SHP77 (cell line): ENCODE measurements around the gene JAKMIP1.

ENCODE experiments used
- DNase-seq, 2 experiments: peaks; one replicate each; lab custom pipeline; 2025; lab: John Stamatoyannopoulos, UW

The JAKMIP1 gene

DNA sequence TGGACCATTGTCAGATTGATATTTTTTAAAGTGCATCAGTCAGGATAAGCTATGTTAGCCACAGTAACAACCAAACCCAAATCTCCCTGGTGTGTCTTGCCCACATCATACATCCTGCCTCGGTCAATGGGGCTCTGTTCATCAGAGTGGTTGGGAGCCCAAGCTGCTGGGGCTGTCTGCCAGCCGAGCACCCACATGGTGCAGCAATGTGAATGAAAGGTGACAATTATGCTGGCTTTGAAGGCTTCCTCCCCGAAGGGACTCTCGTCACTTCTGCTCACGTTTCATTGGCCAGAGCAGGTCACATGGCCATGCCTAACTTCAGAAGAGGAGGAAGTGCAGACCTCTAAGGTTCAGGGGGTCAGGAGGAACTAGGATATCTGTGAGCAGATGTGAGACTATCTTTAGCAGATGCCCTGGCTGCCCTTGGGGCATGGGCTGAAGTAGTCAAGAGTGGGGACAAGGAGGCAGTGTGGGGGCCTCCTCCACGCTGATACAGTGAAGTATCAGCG lies 1.3 kb upstream of the JAKMIP1 start:
- peak; percentile 11 to 48 for DNase-seq

DNA sequence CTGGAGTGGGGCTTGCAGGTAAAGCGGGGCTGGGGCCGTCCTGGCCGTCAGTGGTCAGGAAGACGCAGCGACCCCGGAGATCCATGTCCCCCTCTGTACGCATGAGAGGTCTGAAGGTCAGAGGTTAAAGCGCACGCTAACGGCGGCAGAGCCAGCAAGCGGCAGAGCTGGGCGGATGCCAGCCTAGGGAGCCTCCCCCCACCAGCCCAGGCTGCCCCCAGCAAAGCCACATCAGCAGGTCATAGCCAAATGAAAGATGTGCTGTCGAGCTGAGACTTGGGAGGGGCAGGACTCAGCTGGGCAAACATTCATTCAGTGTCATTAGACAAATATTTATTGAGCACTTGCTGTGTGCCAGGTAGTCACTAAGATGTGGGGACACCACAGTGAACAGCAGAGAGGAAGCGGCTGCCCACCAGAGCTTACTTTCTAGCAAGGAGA lies 593 bp upstream of the JAKMIP1 start:
- peak; percentile 25 to 62 for DNase-seq

DNA sequence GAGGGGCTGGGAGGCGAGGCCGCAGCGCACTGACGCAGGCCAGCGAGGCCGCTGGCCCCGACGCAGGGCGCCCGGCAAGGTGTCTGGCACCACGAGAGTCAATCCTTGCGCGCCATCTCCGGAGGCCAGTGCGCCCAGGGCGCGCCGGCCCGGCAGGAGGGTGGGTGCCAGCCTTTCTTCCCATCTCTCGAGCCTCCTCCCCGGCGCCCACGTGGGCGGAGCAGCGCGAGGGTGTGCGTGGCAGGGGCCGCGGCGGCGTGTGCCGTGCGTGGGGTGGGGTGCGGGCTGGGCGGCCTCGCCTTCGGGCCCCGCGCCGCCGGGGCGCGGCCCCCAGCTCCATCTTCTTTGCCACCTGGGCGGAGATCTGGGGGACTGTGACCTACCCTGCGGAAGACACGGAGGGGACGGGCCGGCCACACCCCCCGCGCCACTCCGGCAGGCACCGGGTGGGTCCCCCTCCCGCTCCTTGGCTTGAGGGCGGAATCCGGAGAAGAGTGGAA lies 877 bp downstream of the JAKMIP1 start:
- no peak for DNase-seq

DNA sequence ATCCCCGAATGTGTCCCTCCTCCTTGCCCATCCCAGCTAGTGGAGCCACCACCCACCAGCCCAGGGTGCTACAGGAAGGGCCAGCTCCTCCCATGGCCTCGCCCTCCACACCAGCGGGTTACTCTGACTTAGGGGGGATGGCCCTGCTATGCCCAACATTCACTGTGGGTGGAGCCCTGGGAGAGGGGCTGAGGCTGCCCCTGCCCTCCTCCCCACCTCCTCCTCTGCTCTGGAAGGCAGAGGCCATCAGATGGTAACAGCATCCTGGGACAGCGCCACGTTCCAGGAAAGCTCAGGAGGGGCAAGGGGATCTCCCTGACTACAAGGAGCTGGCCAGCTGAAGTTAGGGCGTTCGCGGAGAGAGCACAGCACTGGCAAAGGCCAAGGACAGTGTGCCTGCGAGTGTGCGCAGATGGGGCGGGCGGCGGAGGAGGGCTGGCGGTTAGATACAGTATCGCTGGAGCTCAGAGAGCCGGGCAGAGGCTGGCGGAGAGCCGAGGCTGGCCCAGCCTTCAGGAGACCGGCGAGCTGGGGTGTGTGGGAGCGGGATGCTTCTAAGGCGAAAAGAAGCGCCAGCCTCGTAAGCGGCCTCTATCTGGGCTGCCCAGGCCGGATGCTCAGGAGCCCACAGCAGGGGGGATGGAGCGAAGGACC lies 1.5 kb downstream of the JAKMIP1 start:
- DNase-seq: no peak

DNA sequence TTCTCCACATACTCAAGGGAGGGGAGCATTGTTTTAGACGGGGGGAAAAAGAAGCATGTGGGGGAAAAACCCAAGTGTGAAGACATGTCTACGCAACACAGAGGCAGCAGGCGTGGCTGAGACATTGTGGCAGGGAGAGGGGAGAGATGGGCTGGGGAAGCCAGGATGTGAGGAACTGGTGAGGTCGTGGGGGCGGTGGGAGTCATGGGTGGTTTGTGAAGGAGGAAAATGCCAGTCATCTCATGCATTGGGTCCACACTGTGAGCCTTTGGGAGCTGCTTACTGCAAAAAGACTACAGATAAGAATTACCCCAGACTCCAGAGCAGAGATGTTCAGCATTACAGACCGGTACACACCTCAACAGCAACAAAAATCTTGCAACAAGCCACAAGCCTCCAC lies 2.1 kb downstream of the JAKMIP1 start:
- DNase-seq: no peak

DNA sequence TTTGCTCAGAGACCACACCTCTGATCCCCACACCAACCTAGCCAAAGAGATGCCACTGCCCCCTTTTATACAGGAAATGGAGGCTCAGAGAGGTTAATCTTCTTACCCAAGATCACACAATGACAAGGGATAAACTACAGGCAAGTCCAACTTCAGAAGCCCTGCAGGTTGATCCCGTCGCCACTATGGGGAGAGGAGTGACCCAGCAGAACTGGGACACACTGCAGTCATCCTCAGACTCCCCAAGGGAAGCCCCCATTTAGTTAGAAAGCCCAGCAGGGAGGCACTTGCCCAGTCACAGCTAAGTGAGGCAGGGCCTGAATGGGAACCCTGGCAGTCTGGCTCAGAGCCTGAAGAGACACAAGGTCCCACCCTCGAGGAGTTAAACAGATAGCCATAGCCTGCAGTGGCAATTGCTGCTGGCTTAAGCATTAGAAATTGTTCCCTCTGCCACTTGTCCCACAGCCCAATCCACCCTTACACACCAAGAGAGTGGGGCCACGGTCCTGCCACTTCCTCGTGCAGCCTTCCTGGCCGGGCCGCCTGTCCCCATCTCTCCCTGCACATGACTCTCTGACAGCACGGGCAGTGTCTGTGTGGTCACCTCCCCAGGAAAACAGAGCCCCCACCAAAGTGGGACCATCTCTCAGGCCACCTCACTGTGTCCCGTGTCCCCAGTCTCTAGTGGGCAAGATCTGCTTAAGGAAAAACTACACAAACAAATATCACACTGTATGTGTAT lies 2.7 kb downstream of the JAKMIP1 start:
- no peak for DNase-seq

DNA sequence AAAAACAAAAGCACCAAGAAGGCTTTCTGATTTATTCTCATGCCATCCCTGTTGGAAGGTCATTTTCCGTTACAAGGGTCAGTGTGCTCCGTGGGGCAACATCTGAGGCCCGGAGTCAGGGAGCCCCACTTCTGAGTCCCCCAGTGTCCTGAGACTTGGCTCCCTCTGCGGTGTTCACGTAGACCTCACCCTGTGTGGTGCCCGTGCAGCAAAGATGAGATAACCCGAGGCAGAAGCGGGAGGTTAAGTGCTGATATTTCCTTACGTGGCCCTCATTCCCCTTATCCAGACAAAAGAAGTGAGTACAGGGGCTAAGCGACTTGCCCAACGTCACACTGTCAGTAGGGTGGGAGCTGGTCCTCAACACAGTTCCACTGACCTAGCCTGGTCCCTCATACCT lies 3.5 kb downstream of the JAKMIP1 start:
- DNase-seq: no peak

DNA sequence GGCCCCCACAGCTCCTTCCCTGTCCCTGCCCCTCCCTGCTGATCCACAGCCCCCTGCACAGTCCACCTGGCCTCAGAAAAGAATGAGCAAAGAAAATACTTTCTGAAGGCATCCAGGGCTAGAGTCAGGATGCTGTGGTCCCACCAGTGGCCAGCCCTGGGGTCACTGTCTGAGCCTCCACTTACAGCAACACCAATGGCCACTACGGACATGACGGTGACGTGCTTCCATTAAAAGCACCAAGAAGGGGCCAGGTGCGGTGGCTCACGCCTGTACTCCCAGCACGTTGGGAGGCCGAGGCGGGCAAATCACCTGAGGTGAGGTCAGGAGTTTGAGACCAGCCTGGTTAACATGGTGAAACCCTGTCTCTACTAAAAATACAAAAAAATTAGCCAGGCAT lies 4.0 kb downstream of the JAKMIP1 start:
- DNase-seq: no peak

DNA sequence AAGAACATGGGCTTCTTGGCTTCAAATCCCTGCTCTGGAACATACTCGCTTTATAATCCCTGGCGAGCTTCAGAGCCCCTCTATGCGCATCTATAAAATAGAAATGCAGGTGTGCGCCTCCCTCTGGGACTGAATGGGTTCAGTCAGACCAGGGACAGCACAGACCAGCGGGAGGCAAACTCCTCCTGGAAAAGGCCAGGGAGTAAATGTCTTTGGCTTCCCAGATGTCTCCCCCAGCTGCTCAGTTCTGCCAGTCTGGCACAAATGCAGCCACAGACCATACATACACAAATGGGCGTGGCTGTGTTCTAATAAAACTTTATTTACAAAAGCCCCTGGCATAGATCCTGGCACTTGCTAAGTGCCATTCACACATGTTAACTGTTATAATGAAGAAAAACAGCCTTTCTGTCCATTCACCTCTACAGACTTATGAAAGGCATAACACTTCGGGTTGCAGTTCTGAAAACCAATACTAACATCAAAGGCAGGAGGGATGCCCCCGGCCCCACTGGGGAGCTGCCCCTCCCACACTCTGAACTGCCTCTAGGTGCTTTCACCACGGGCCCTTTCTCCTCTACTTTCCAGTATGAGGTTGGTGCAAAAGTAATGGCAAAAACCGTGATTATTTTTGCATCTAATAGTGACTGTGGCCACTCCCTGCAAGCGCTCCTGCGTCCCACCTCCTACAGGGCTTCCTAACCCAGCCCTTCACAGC lies 4.6 kb downstream of the JAKMIP1 start:
- no peak for DNase-seq

DNA sequence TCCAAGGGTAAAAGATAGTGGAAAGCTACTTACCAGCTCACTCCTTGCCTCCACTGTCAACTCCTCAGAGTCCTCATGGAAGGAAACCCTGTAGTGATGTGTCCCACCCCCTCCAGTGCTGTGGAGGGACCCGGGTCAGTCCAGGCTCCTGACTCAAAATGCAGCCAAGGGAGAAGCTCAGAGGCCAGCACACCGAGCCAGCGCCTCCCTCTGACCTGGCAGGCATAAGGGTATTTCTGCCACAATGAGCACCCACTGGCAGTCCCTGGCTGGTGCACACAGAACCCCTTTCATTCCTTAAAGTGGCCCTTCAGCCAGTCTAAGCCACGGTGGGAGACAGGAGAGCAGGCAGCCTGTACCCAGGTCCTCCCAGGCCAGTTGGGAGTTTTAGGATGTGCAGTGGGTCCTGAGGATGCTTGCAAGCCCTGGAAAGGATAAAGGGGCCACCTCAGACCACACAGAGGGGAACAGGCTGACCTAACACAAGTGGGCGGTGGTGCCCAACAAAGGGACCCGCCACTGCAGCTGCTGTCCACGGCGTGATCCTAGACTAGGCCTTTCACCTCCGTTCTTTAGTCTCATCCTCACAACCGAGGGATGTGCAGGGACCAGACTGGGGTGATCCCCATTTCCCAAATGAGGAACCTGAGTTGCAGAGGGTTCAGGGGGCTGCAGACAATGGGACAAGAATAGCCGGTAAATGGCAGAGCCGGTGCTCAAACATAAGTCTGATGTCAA lies 5.7 kb downstream of the JAKMIP1 start:
- DNase-seq: no peak

DNA sequence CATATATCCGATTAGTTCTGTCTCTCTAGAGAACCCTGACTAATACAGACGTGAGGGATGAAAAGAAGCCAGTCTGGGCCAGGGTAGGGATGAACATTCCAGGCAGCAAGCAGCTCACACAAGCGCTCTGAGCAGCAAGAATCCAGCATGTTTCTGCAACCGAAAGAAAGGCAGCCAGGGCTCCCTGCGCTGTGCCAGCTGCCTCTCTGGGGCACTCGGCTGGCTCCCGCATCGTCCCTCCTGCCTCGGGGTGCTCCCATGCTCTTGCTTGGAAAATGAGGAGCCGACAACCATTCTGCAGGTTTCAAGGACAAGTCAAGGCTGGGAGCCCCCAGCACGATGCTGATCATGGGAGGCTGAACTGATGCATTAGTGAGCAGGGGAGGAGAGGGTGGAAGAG lies 7.0 kb downstream of the JAKMIP1 start:
- DNase-seq: no peak

DNA sequence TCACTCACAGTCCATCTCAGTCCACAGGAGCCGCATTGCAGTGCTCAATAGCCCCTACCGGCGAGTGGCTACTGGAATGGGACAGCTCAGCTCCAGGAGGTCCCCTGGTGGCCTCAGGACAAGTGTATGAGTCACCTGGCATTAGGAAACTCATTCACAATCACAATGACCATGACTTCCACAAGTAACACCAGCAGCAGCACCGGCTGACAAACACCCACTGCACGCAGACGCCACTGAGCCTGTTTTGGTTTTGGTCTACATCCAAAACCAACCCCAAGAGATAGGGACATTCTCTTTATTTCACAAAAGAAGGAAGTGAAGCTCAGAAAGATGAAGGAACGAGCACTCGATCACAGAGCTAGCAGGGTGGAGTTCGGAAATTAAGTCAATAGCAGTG lies 8.1 kb downstream of the JAKMIP1 start:
- DNase-seq: no peak

DNA sequence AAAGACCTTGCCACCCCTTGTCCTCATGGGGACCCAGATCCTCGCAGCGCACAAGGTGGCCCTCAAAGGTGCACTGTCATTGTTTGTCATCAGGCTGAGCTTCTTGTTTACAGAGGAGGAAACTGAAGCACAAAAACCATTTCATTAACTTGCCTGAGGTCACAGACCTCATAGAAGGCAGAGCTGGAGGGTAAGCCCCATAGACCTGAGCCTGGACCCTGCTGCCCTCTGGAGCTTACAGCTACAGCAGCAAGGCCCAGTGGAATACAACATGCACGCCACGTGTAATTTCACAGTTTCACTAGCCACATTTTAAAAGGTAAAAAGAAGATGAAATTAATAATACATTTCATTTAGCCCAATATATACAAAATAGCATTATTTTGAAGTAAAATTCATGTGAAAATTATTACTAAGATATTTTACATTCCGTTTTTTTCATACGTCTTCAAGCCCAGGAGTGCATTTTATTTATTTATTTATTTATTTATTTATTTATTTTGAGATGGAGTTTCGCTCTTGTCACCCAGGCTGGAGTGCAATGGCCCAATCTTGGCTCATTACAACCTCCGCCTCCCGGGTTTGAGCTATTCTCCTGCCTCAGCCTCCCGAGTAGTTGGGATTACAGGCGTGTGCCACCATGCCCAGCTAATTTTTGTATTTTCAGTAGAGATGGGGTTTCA lies 8.8 kb downstream of the JAKMIP1 start:
- DNase-seq: no peak

DNA sequence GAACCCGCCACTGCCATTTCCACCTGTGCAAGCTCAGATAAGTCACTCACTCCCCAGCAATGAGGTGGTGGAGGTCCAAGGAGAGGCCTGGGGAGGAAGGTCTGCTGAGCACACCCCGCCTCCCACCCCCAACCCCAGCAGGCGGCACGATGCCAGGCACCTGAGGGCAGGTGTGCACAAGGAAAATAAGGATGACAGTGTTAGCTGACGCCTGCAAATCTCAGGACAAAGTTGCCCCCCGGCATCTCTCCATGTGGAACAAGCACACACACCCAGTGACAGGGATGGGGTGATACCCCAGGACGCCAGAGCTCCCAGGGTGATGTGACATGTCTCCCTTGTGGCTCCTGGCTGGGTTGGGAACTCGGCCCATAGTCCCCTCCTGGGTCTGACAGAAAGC lies 9.9 kb downstream of the JAKMIP1 start:
- no peak for DNase-seq

DNA sequence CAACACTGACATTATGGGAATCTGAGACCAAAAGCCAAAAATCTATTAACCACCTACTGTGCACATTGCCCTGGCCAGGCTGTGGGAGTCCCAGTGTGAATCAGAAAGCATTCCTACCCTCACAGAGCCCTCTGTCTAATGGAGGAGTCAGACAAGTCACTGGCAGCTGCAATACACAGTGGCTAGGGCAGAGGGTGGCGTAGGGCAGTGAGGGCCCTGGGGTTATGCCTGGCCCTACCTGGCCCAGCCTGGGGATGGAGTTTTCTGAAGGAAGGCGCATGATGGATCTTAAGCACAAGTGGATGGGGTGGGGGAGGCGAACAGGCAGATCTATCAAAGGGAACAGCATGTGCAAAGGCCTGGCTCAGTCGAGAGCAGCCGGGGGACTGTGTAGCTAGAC lies 10.8 kb downstream of the JAKMIP1 start:
- DNase-seq: no peak

DNA sequence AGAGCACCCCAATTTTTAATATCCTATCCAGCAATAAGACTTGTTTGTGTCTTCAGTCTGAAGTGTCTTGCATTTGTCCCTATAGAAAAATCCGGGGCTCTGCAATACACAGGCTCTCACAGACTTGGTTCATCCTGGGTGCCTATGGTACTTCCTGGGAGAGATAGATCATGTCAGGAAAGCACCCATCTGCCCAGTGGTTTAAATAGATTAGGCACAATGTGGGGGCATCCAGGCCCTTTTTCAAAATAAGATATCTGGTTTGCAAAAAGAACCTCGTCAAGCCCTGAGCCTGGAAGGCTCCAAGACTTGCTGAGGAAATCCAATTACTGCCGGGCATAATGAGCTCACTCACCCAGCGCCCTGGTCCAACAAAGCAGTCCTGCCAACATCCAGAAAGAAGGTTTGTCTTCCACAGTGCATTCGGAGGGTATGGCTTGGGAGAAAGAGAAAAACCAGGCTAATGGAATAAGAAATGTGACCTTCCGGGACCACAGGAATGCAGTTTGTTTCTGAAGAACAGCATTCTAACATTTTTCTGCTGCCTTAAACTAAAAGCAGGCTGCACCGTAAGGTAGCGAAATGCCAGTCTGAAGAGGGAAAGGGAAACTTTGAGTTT lies 11.6 kb downstream of the JAKMIP1 start:
- no peak for DNase-seq

DNA sequence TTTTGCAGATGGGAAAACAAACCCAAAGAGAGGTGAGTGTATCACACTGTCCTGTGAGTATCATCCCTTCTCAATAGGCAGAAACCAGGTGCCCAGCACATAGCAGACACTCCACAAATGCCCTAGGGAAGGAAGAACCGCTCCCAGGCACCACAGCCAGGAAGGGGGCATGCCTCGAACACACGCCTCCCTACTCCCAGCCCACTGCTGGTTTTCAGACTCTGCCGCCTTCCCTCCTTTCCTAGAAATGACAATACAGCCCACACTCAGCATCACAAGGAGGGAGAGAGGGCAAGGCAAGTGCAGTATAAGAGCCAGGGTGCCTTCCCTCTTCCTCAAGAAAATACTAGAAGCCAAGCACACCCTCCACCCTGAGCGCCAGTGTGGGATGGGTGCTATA lies 16.2 kb downstream of the JAKMIP1 start:
- DNase-seq: no peak

DNA sequence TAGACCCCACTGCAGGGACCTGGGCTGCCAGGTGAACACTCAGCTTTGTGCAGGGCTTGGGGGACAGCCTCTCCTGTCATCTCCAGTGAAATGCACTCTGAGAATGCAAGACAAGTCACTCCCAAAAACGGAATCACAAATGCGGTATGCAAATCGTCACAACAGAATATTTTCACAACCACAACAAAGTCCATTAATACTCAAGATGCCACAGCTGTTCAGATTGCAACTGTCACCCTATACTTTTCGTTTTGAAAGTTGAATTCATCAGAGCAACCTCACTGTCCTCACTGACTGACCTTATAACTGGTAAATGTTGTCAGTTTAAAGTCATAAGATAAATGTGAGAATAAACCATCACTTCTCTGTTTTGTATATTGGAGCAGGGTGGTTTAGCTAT lies 16.6 kb downstream of the JAKMIP1 start:
- DNase-seq: no peak

DNA sequence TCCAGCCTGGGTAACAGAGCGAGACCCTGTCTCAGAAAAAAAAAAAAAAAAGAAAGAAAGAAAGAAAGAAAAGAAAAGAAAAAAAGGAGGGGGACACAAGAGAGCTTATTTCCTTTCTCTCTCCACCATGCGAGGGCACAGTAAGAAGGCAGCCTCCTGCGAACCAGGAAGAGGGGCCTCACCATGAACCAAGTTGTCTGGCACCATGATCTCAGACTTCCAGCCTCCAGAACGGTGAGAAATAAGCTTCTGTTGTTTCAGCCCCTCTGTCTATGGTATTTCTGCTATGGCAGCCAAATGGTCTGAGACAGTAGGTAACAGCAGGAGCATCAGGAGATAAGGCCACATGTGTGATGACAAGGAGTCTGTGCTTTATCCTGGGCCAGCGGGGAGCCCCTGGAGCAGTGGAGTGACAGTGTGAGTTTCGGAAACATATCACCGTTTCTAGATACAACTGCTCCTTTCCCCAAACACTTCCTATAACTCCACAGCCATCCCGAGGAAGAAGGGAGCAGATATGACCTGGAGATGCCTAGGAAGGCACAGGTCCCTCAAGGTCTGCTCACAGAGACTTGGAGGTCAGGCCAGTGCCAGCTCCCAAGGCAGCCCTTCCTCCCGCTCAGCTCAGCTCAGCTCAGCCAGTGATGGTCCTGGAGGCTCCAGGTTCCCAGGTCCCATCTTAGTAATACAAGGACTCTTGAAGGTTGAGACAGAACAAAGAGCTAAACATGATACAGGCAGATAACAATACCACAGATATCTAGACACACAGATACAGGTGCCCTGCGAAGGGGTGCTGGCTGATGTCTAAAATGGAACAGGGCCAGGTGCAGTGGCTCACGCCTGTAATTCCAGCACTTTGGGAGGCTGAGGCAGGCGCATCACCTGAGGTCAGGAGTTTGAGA lies 17.7 kb downstream of the JAKMIP1 start:
- no peak for DNase-seq
